GM12891 (cell line): Measurements from ENCODE around the gene ADAR.

Source experiments
- PAX5 ChIP-seq: IDR thresholded peaks from 2 replicates; pipeline ENCODE4 v1.6.1; 2011; ENCODE audit warnings: low read length, moderate library complexity, mild to moderate bottlenecking; ENCODE audit not compliant: insufficient read depth, severe bottlenecking
- POLR2A ChIP-seq: IDR thresholded peaks from 2 replicates; pipeline ENCODE4 v1.6.1; 2011; ENCODE audit warnings: low read depth, low read length, control low read depth
- POLR2AphosphoS5 ChIP-seq: IDR thresholded peaks from 2 replicates; pipeline ENCODE4 v1.6.1; 2011; ENCODE audit warnings: low read depth, low read length, control low read depth
- POU2F2 ChIP-seq: IDR thresholded peaks from 2 replicates; pipeline ENCODE4 v1.6.1; 2011; ENCODE audit warnings: low read depth, mild to moderate bottlenecking, control low read depth, low read length, moderate library complexity
- SPI1 ChIP-seq: IDR thresholded peaks from 2 replicates; pipeline ENCODE4 v1.6.1; 2011; ENCODE audit warnings: low read depth, low read length, control low read depth
- TAF1 ChIP-seq: IDR thresholded peaks from 2 replicates; pipeline ENCODE4 v1.6.1; 2011; ENCODE audit warnings: low read depth, low read length, control low read depth

DNA sequence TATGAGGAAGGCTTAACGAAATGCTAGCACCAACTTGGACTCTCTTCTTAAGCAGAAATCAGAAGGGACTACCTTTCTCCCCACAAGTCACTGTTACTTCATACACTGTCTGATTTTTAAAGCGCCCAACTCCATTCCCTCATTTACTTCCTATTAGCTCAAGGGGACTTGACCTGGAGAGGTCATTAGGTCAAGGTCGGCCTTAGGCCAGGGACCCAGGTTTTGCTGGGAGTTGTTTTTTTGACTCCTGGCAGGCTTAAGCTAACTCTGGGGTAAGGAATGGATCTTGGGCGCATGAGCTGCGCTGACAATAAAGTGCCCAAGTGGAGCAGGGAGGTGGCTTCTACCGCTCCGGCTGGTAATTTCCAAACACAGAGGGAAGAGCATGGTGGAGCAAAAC lies 16.8 kb downstream of the ADAR start:
- no peak; the same call in 1 of the 2 replicates for TF ChIP-seq POLR2A
- no peak for TF ChIP-seq TAF1
- TF ChIP-seq POU2F2, result no peak
- TF ChIP-seq POLR2AphosphoS5, result no peak
- no peak for TF ChIP-seq SPI1
- no peak for TF ChIP-seq PAX5
